IPS-NIHi7 (cell line): Measurements from ENCODE around the gene NLRP12.
"Not testable (repeated sequence)": the region's sequence is repeated elsewhere in the genome, so short reads cannot be mapped to it uniquely, and the experiment has no call there.

Experiments
- DNase-seq: peaks from one replicate; pipeline ENCODE4 v3.0.0; 2012; ENCODE audit warnings: mixed read lengths; ENCODE audit errors: extremely low spot score

The NLRP12 gene, protein sequence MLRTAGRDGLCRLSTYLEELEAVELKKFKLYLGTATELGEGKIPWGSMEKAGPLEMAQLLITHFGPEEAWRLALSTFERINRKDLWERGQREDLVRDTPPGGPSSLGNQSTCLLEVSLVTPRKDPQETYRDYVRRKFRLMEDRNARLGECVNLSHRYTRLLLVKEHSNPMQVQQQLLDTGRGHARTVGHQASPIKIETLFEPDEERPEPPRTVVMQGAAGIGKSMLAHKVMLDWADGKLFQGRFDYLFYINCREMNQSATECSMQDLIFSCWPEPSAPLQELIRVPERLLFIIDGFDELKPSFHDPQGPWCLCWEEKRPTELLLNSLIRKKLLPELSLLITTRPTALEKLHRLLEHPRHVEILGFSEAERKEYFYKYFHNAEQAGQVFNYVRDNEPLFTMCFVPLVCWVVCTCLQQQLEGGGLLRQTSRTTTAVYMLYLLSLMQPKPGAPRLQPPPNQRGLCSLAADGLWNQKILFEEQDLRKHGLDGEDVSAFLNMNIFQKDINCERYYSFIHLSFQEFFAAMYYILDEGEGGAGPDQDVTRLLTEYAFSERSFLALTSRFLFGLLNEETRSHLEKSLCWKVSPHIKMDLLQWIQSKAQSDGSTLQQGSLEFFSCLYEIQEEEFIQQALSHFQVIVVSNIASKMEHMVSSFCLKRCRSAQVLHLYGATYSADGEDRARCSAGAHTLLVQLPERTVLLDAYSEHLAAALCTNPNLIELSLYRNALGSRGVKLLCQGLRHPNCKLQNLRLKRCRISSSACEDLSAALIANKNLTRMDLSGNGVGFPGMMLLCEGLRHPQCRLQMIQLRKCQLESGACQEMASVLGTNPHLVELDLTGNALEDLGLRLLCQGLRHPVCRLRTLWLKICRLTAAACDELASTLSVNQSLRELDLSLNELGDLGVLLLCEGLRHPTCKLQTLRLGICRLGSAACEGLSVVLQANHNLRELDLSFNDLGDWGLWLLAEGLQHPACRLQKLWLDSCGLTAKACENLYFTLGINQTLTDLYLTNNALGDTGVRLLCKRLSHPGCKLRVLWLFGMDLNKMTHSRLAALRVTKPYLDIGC

DNA sequence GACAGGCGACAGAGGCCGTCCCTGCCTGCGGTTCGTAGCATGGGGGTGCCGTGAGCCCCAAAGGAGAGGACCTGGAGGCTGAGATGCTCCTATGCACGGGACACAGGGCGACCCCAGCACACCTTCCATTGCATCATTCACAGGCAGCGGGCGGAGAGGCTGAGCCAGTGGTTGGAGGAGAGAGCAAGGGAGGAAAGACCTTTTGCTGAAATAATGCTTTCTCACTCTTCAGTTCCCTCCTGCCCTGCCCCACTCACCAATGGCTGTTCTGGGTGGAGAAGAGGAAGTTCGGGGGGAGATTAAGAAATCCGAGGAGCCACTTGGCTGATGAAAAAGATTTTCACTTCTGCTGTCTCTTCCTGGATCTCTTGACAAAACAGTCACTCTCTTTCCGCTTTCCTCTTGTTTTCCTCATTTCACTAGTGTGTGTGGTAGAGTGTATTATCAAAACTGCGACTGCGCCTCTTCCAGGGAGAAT is at the start of gene NLRP12:
NLRP12 (minus strand) TSS at position 181 of the 478 bp plus-strand sequence; CDS start at position 41, 140 bp downstream.
- DNase-seq = no peak

DNA sequence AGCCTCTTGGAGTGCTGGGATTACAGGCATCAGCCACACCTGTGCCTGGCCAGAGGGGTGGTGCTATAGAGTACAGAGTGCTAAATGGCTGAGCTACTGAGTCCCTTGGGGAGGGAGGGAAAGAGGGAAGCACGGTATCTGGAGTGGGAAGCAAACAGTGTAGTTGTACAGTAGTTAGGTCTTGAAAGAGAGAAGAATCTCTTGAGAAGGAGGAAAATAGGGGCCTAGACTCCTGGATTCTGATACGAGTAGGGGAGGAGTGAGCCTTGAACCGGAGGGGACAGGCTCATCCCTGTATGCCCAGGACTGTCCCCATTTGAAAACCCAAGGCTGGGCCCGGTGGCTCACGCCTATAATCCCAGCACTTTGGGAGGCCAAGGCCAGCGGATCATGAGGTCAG is 48.6 kb upstream of the NLRP12 start:
- no peak for DNase-seq

DNA sequence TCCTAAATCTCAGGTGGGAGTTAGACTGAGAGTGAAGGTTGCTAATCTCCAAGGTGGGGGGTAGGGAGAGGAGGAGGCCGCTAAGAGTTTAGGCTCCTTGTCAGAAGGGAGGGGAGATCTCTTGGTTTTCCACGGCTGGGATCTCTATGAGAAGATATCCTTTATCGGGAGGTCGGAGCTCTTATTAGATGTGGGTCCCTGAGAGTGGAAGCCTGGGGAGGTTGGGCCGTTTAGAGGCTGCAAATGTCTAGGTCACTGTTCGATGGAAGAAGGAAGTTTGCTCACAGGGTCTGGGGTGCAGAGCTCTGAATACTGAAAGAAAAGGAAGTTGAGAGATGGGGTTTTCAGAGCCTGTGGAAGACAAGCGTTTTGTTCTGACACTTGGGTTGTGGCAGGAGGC is 47.3 kb upstream of the NLRP12 start:
- DNase-seq = no peak

DNA sequence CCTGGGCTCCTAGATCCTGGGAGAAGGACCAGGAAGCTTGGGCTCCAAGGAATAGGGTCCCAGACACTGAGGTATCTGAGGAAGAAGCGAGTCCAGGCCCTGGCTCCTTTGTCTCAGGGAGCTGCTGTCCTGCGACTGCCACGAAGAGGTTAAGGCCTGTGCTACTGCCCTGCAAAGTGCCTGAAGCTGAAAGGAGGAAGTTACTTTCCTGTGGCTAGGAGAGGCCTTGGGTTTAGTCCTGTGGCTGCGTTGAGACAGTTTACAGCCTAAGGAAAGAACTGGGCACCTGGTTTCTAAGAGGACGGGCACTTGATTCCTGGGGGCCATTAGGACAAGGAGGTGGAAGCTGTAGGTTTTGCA is 46.4 kb upstream of the NLRP12 start:
- no peak for DNase-seq

DNA sequence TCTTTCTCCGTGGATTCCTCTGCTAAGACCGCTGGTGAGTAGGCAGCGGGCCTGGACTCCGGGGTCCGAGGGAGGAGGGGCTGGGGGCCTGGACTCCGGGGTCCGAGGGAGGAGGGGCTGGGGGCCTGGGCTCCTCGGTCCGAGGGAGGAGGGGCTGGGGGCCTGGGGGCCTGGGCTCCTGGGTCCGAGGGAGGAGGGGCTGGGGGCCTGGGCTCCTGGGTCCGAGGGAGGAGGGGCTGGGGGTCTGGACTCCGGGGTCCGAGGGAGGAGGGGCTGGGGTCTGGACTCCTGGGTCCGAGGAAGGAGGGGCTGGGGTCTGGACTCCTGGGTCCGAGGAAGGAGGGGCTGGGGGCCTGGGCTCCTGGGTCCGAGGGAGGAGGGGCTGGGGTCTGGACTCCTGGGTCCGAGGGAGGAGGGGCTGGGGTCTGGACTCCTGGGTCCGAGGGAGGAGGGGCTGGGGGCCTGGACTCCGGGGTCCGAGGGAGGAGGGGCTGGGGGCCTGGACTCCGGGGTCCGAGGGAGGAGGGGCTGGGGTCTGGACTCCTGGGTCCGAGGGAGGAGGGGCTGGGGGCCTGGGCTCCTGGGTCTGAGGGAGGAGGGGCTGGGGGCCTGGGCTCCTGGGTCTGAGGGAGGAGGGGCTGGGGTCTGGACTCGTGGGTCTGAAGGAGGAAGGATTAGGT is 45.8 kb upstream of the NLRP12 start:
- not testable (repeated sequence) for DNase-seq

DNA sequence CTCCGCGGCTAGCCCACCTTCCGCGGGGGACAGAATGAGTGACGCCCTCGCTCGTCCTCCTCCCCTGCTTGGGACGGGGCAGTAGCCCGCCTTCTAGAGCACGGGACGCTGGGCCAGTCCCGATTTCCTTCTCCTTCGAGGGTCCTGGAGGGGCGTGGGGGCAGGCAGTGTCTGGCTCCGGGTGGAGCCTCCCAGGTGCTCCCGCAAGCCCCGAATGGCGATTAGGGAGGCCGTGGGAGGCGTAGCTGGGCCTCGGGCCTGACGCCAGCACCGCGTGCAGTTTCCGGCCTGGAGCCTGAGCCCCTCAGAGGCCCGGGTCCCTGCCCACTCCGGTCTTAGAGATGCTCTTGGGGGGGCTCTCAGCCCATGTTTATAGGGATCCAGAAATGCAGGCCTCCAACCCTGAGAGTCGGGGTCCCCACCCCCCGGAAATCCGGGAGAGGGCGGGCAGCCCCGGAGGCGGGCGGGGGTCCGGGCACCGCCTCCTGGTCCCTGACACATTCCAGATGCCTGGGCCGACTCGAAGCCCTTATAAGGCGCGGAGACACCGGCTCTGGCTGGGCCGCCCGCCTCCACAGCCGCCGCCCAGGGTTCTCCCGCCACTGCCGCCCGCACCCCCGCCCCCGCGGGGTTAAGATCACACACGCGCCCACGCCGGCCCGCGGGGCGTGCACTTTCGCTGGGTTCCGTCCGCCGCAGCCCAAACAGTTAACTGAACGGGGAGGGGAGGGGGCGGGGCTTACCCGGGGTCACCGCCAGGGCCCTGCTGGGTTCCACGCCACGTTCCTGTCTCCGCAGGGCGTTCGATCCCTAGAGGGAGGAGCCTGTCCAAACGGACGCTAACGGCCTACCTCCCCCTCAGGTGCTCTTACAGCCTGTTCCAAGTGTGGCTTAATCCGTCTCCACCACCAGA is 45.0 kb upstream of the NLRP12 start:
- peak; percentile 73 for DNase-seq

DNA sequence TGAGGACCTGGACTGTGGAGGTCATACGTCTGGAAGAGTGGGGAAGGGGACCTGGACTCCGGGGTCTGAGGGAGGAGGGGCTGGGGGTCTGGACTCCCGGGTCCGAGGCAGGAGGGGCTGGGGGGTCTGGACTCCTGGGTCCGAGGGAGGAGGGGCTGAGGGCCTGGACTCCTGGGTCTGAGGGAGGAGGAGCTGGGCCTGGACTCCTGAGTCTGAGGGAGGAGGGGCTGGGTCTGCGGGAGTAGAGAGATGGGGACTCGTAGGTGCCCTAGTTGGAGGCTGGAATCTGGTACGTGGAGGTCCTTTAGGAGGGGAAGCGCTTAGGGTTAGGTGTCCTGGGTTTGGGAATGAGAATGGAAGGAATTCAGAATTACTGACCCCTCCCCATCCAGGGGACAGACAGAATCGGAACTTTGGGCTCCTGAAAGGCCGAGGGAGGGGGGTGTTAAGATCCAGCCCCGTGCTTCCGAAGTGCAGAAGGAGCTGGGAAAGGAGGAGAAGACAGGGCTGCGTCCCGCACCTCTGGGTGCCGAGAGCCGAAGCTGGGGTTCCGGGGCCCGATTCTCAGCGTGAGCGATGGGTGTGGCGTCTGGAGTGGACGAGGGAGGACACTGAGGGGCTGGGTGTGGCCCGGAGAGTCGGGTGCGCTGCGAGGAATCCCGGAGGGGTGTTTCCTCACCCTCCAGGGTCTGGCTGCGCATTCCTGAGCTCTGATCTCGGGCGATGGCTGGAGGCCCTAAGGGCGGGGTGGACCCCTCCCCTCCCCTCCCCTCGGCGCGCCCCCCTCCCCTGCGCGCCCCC is 44.2 kb upstream of the NLRP12 start:
- peak; percentile 45 for DNase-seq

DNA sequence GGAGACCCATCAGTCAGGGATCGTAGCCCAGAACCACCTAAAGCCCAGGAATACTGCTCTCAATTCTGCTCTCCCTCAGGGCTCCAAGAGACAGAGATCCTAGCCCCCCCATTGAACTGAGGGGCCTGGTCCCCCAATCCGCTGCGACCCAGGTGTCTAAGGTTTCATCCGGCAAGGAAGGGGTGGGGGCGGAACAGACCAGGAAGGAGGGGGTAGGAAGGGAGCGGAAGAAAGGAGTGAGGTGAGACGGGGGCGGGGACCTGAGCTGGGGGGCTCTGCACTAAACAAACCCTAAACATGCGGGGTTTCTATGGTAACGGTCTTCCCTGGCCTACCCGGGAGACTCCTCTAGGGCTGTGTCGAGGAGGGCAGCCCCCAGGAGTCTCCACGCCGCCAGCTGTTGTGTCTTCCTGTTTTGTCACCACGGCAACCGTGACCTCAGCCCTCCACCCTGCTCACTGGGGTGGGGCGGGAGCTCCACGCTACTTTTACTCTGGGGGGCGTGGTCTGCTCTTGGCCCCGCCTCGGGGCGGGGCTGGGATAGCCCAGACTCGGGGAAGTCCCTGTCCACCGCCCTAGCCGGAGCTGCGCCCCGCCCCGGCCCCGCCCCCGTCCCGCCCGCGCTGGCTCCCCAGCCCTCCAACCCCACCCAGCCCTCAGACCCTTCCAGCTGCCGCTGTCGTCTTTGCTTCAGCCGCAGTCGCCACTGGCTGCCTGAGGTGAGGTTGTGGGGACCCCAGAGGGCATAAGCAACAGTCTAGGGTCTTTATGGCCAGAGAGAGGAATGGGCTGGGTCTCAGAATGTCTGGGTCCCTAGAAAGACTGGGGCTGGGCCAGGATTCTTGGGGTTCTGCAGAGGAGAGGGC is 43.3 kb upstream of the NLRP12 start, which contains the start of gene MYADM:
MYADM (plus strand) TSS at position 659 of the 866 bp plus-strand sequence. CDS start 5,647 bp downstream, outside the sequence.
- DNase-seq = peak; percentile 92

DNA sequence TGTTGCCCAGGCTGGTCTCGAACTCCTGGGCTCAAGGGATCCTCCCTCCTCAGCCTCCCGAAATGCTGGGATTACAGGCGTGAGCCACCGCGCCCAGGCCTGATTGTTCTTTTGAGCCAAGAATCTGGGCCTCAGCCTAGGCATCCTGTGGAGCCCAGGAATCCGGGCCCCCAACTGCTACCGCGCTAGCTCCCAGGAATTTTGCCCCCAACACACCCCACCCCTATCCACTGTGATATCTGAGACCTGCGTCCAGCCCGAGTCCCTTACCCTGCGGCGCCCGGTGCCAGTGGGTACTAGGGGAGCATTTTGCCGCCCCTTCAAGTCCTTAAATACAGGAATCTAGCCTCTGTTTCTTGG is 42.7 kb upstream of the NLRP12 start:
- DNase-seq = peak; percentile 24

DNA sequence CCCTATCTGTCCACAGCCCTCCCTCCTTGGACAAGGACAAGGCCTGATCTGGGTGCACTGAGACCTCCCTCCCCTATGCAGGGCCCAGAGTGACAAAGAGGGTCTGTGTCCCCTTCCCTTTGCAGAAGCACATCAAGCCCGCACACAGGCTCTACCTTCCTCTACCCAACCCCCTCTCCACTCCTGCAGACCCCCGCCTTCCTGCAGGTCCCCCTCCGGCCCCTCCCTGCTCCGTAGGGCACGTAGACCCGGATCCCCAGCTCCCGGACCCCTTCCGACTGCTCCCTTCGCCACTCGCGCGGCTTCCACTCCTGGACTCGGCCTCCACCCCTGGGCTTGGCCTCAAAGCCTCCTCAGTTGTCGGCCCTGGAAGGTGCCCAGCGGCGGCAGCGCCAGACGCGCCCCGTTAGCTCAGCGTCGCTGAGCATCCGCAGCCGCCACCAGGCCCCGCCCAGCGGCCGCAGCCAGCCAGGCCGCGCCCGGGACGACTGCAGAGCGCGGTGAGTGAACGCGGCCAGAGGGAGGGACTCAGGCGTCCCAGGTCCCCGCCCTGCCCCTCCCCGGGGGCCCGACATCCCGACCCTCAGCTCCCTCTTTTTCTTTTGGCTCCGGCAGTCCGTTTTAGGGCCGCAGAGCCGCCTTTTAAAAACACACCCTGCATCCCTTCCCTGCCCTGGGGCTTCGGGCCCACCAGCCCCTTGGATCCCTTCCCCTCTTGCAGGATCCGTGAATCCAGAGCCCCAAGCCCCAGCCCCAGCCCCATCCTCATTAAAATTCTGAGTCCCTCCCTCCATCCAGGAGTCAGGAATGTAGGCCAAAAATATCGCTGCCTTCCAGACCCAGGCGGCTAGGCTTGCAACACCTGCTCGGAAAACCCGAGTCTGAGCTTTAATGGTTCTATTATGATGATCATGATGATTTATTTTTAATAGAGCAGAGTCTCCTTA is 42.1 kb upstream of the NLRP12 start:
- peak; percentile 71 for DNase-seq

DNA sequence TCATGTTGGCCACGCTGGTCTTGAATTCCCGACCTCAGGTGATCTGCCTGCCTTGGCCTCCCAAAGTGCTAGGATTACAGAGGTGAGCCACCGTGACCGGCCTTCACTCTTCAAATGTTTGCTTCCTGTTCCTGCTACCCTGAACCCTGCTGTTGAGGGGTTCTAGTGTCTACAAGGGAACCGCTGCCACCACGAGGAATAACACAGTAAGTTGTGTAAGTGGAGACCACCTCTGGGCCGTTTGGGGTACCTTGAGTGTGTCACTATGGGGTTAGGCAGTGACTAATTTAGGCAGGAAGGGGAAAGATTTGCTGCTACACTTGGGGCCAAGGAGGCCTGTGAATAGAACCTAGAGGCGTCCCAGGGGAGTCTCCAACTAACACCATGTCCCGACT is 41.4 kb upstream of the NLRP12 start:
- DNase-seq = no peak

DNA sequence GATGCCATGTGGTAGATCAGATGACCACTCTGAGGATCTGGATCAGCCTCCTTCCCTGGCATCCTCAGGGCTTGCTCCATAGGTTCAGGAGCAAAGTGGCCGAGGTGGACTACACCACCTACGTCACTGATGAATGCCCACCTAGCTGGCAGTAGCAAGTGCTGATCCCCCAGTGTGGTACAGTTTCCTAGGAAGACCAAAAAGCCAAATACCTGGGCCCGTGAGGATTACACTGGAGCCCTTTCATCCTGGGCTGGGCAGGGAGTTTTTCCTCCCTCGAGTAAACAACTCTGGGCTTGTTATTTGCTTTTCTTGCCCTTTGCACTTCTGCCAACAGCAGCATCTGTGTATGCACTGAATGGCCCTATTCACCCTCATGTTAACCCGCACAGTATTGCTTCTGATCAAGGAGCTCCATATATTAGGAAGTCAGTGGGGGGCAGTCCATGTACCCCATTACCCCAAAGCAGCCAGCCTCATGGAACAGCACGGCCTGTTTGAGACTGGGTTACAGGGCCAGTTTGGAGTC is 40.3 kb upstream of the NLRP12 start:
- no peak for DNase-seq

DNA sequence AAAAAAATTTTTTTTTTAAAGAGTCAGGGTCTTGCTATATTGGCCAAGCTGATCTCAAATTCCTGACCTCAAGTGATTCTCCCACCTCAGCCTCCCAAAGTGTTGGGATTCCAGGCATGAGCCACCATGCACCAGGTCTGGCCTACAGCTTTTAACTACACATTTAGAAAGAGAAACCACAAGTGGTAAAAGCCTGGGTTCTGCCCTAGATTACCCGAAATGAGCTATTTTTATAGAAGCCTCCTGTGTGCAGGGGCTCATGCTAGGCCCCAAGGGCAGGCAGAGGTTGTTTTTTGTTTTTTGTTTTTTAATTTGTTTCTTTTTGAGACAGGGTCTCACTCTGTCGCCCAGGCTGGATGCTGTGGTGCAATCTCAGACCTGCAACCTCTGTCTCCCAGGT is 29.6 kb upstream of the NLRP12 start:
- DNase-seq = no peak

DNA sequence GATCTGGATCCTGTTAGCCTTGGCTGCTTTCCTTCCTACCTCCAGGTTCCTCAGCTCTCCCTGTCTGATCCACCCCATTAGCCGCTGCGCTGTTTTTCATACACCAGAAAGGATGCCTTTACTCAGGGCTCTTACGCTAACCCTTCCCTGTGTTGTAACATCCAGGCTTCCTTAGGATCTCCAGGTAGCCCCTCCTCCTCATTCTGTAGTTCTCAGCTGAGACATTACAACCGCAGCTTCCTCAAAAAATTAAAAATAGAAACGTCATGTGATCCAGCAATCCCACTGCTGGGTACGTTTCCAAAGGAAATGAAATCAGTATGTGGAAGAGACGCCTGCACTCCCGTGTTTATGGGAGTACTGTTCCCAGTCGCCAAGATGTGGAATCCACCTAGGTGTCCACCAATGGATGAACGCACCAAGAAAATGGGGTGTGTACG is 25.1 kb upstream of the NLRP12 start:
- DNase-seq = no peak

DNA sequence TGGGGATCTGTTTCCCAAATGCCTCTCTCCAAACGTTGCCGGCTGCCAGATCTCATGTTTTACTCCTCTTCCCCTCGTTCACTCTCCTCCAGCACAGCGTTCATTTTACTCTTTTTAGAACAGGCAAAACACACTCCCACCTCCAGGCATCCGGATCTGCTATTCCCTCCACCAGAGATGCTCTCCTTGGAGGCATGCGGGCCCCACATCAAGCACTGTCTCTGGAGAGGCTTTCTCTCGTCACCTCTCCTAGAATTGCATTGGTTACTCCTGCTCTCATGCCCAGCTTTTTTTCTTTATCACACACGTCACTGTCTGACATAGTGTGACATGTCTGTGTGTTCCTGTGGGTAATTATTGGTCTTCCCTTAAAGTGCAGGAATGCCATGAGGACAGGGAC is 23.4 kb upstream of the NLRP12 start:
- no peak for DNase-seq

DNA sequence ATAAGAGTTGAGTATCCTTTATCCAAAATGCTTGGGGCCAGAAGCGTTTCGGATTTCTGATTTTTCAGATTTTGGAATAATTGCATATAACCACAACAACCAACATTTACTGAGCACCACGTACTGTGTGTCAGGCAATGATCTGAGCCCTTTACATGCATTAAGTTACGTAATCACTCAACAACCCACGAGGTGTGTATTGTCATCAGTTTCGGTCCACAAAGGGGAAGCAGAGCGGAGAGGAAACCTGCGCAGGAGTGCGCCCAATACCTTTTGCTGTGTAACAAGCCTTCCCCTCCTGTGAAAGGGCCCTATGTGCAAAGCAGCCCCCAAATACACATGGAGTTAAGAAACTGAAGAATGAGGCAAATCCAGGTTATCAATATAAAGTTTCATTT is 20.7 kb upstream of the NLRP12 start:
- DNase-seq = no peak

DNA sequence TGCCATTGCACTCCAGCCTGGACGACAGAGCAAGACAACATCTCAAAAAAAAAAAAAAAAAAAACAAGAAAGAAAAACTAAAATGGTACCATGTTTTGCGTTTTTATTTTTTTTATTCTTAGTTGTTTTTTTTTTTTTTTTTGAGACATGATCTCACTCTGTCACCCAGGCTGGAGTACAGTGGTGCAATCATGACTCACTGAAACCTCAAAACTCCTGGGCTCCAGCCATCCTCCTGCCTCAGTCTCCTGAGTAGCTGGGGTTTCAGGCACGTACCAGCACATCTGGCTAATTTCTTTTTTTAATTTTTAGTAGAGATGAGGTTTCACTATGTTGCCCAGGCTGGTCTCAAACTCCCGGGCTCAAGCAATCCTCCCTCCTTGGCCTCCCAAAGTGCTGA is 16.8 kb upstream of the NLRP12 start:
- DNase-seq = not testable (repeated sequence)
